PFSK-1 (cell line): ENCODE data around the gene RAMACL.

Experiments
- FOXP2 ChIP-seq: optimal IDR thresholded peaks from 2 replicates; pipeline ENCODE3; 2011; ENCODE audit warnings: borderline replicate concordance, control low read depth, inconsistent platforms; ENCODE audit not compliant: insufficient read depth; ENCODE audit errors: extremely low read length, extremely low read depth
- POLR2AphosphoS5 ChIP-seq: IDR thresholded peaks from 2 replicates; pipeline ENCODE4 v1.6.1; 2012; ENCODE audit warnings: low read depth, mild to moderate bottlenecking, control low read depth, low read length, moderate library complexity
- SIN3A ChIP-seq: IDR thresholded peaks from 2 replicates; pipeline ENCODE4 v1.6.1; 2012; ENCODE audit warnings: mild to moderate bottlenecking, low read length, moderate library complexity, borderline replicate concordance; ENCODE audit not compliant: insufficient read depth
- TAF1 ChIP-seq: IDR thresholded peaks from 2 replicates; pipeline ENCODE4 v1.6.1; 2012; ENCODE audit warnings: low read length, control low read depth, borderline replicate concordance; ENCODE audit not compliant: insufficient read depth
- TF ChIP-seq, protein P1 (sequence below), 2 experiments: IDR thresholded peaks; 2 replicates each; pipeline versions ENCODE4 v1.6.1 to v1.8.0; 2011 to 2012; ENCODE audit warnings: low read depth in 2 of 2, low read length in 2 of 2, control low read depth in 1 of 2, inconsistent platforms in 1 of 2, mild to moderate bottlenecking in 1 of 2, moderate library complexity in 1 of 2; ENCODE audit not compliant: insufficient read depth in 1 of 2

GRCh38 chr6:166563200-166563599, 23.3 kb downstream of the RAMACL start:
- TF ChIP-seq SIN3A, result no peak
- no peak for TF ChIP-seq TAF1
- TF ChIP-seq, protein P1, sequence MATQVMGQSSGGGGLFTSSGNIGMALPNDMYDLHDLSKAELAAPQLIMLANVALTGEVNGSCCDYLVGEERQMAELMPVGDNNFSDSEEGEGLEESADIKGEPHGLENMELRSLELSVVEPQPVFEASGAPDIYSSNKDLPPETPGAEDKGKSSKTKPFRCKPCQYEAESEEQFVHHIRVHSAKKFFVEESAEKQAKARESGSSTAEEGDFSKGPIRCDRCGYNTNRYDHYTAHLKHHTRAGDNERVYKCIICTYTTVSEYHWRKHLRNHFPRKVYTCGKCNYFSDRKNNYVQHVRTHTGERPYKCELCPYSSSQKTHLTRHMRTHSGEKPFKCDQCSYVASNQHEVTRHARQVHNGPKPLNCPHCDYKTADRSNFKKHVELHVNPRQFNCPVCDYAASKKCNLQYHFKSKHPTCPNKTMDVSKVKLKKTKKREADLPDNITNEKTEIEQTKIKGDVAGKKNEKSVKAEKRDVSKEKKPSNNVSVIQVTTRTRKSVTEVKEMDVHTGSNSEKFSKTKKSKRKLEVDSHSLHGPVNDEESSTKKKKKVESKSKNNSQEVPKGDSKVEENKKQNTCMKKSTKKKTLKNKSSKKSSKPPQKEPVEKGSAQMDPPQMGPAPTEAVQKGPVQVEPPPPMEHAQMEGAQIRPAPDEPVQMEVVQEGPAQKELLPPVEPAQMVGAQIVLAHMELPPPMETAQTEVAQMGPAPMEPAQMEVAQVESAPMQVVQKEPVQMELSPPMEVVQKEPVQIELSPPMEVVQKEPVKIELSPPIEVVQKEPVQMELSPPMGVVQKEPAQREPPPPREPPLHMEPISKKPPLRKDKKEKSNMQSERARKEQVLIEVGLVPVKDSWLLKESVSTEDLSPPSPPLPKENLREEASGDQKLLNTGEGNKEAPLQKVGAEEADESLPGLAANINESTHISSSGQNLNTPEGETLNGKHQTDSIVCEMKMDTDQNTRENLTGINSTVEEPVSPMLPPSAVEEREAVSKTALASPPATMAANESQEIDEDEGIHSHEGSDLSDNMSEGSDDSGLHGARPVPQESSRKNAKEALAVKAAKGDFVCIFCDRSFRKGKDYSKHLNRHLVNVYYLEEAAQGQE (IDR thresholded peaks at IDR 0.05; ENCODE audit: insufficient read depth in 1 of 2, low read depth in 2 of 2, low read length in 2 of 2), result no peak
- TF ChIP-seq POLR2AphosphoS5, result no peak
- no peak for TF ChIP-seq FOXP2
